ENCODE data around the gene NEK10. TPM values are rescaled to one million over a fixed set of nuclear protein-coding genes. Genes with fewer than 3 reads are reported as not detected.

The NEK10 gene
- total and polyA plus RNA-seq, 4 donors, result 3.5 to 60.3 (median 12.8) TPM

- WGBS, 2 donors, result 91 to 94% methylated on average over 3 of the region's 3 CpGs
- DNase-seq (no peak), ATAC-seq (ENCODE audit: insufficient read depth, low FRiP score) (no peak)
- Histone ChIP-seq H3K27me3 (ENCODE audit: control insufficient read depth in 3 of 3, insufficient read depth in 3 of 3, low read length in 2 of 3) (peaks cover 0 to 4% (median 0%) of the 10 kb centered on the region in 3 donors), H3K27ac (ENCODE audit: low read depth in 1 of 2, low read length in 1 of 2) (no peak overlapping the region), H3K4me3 (no peak overlapping the region), H3K36me3 (ENCODE audit: control insufficient read depth in 4 of 4, insufficient read depth in 4 of 4, low read length in 4 of 4) (no peaks in the 10 kb centered on the region), H3K9me3 (ENCODE audit: control insufficient read depth in 4 of 4, insufficient read depth in 3 of 4, low read length in 3 of 4) (peaks cover 0 to 4% (median 0%) of the 10 kb centered on the region in 4 donors), H3K9ac (ENCODE audit: insufficient read depth in 1 of 2, low read length in 2 of 2) (no peak overlapping the region), H3K4me1 (ENCODE audit: control insufficient read depth in 5 of 5, insufficient read depth in 5 of 5, low read length in 5 of 5) (no peaks in the 10 kb centered on the region)
- TF ChIP-seq CTCF (IDR thresholded peaks at IDR 0.05; ENCODE audit: control extremely low read depth, extremely low read depth), result no peak
Observed at GRCh38 chr3:27074914-27075313, 294.3 kb downstream of the NEK10 start.

- no peak overlapping the region for H3K27ac ChIP-seq (ENCODE audit: low read depth in 1 of 2, low read length in 1 of 2)
- no peak overlapping the region for H3K9ac ChIP-seq (ENCODE audit: insufficient read depth in 1 of 2, low read length in 2 of 2)
- peaks cover 0 to 4% (median 0%) of the 10 kb centered on the region in 4 donors for H3K9me3 ChIP-seq (ENCODE audit: control insufficient read depth in 4 of 4, insufficient read depth in 3 of 4, low read length in 3 of 4)
- no peak overlapping the region for H3K4me3 ChIP-seq
- TF ChIP-seq CTCF (IDR thresholded peaks at IDR 0.05; ENCODE audit: control extremely low read depth, extremely low read depth), result no peak
- no peaks in the 10 kb centered on the region for H3K36me3 ChIP-seq (ENCODE audit: control insufficient read depth in 4 of 4, insufficient read depth in 4 of 4, low read length in 4 of 4)
- H3K27me3 ChIP-seq (ENCODE audit: control insufficient read depth in 3 of 3, insufficient read depth in 3 of 3, low read length in 2 of 3), result peaks cover 0 to 4% (median 0%) of the 10 kb centered on the region in 3 donors
- ATAC-seq (ENCODE audit: insufficient read depth, low FRiP score), result no peak
- H3K4me1 ChIP-seq (ENCODE audit: control insufficient read depth in 5 of 5, insufficient read depth in 5 of 5, low read length in 5 of 5), result no peaks in the 10 kb centered on the region
- 75% methylated on average over 3 of the region's 3 CpGs for WGBS, 2 donors
- no peak for DNase-seq
Observed at GRCh38 chr3:27073912-27074311, 295.3 kb downstream of the NEK10 start.

GRCh38 chr3:27072810-27073651 is 296.2 kb downstream of the NEK10 start:
- ATAC-seq (ENCODE audit: insufficient read depth, low FRiP score), result no peak

More at GRCh38 chr3:27072810-27073651, 296.2 kb downstream of the NEK10 start:
- no peaks in the 10 kb centered on the region for H3K4me1 ChIP-seq (ENCODE audit: control insufficient read depth in 5 of 5, insufficient read depth in 5 of 5, low read length in 5 of 5)
- H3K4me3 ChIP-seq, result no peak overlapping the region
- no peak overlapping the region for H3K27ac ChIP-seq (ENCODE audit: low read depth in 1 of 2, low read length in 1 of 2)
- 59 to 61% methylated on average over 8 of the region's 8 CpGs for WGBS, 2 donors
- no peaks in the 10 kb centered on the region for H3K36me3 ChIP-seq (ENCODE audit: control insufficient read depth in 4 of 4, insufficient read depth in 4 of 4, low read length in 4 of 4)
- no peak for DNase-seq
- peaks cover 0 to 1% (median 0%) of the 10 kb centered on the region in 4 donors for H3K9me3 ChIP-seq (ENCODE audit: control insufficient read depth in 4 of 4, insufficient read depth in 3 of 4, low read length in 3 of 4)
- H3K27me3 ChIP-seq (ENCODE audit: control insufficient read depth in 3 of 3, insufficient read depth in 3 of 3, low read length in 2 of 3), result peaks cover 0 to 4% (median 0%) of the 10 kb centered on the region in 3 donors
- H3K9ac ChIP-seq (ENCODE audit: insufficient read depth in 1 of 2, low read length in 2 of 2), result no peak overlapping the region
- no peak for TF ChIP-seq CTCF (IDR thresholded peaks at IDR 0.05; ENCODE audit: control extremely low read depth, extremely low read depth)

Data from lung (tissue), 12 donors.